Esophagus muscularis mucosa (tissue), 4 donors: ENCODE data around the gene HEPN1.

Source experiments
- CTCF ChIP-seq, 3 experiments: fragments of 200-600 bp in 2 of 3; fragments of 450-650 bp in 1 of 3; sonication (generic) in 2 of 3; IDR thresholded peaks; one replicate each; pipeline ENCODE4 v1.5.1; 2017 to 2019; ENCODE audit warnings: antibody characterized with exemption in 3 of 3, mild to moderate bottlenecking in 2 of 3, moderate library complexity in 1 of 3
- EP300 ChIP-seq: sonication (generic); formaldehyde crosslinking; IDR thresholded peaks from one replicate; pipeline ENCODE4 v1.6.1; 2017; ENCODE audit warnings: antibody characterized with exemption
- POLR2A ChIP-seq: fragments of 450-650 bp; IDR thresholded peaks from one replicate; pipeline ENCODE4 v1.6.1; 2017; ENCODE audit warnings: antibody characterized with exemption, moderate library complexity, mild to moderate bottlenecking, low read depth
- POLR2AphosphoS5 ChIP-seq, 2 donors: sonication (generic); formaldehyde crosslinking; IDR thresholded peaks; one replicate each; pipeline ENCODE4 v1.6.1; 2017; ENCODE audit warnings: antibody characterized with exemption in 2 of 2

GRCh38 chr11:124943741-124944140, 24.7 kb downstream of the HEPN1 start:
- no peak for TF ChIP-seq POLR2A
- TF ChIP-seq CTCF (IDR thresholded peaks at IDR 0.05), result no peak
- no peak for TF ChIP-seq EP300
- no peak for TF ChIP-seq POLR2AphosphoS5 (IDR thresholded peaks at IDR 0.05)
